ENCODE results near the gene B3GLCT. TPM values are rescaled to one million over a fixed set of nuclear protein-coding genes. Genes with fewer than 3 reads are reported as not detected.
"Not testable (repeated sequence)": the region's sequence is repeated elsewhere in the genome, so short reads cannot be mapped to it uniquely, and the experiment has no call there.

The B3GLCT gene
- total RNA-seq, 1 donor from 2014 or later, result 27.2 TPM

- H3K36me3 Mint-ChIP-seq, result peaks cover 4% of the 10 kb centered on the region
- no peak for TF ChIP-seq CTCF (IDR thresholded peaks at IDR 0.05; ENCODE audit: unreplicated experiment)
- H3K4me1 Mint-ChIP-seq, result peaks cover 38% of the 10 kb centered on the region
- no peak overlapping the region for H3K27ac Mint-ChIP-seq
- no peak for DNase-seq (ENCODE audit: low spot score in 2 of 2, unreplicated experiment in 2 of 2)
- no peak overlapping the region for H3K4me3 Mint-ChIP-seq
- no peaks in the 10 kb centered on the region for H3K27me3 Mint-ChIP-seq (ENCODE audit: low read depth)
- H3K9me3 Mint-ChIP-seq, result peaks cover 9% of the 10 kb centered on the region
These were observed 131.3 kb downstream of the B3GLCT start for GRCh38 chr13:31331068-31331467.

GRCh38 chr13:31334547-31334946, 134.8 kb downstream of the B3GLCT start:
- H3K27me3 Mint-ChIP-seq (ENCODE audit: low read depth), result no peaks in the 10 kb centered on the region
- H3K27ac Mint-ChIP-seq, result no peak overlapping the region
- no peak for DNase-seq (ENCODE audit: low spot score in 2 of 2, unreplicated experiment in 2 of 2)
- peaks cover 8% of the 10 kb centered on the region for H3K36me3 Mint-ChIP-seq
- peaks cover 35% of the 10 kb centered on the region for H3K9me3 Mint-ChIP-seq
- H3K4me1 Mint-ChIP-seq, result peaks cover 11% of the 10 kb centered on the region
- H3K4me3 Mint-ChIP-seq, result no peak overlapping the region
- TF ChIP-seq CTCF (IDR thresholded peaks at IDR 0.05; ENCODE audit: unreplicated experiment), result no peak

GRCh38 chr13:31334994-31335557, 135.3 kb downstream of the B3GLCT start:
- no peak for TF ChIP-seq CTCF (IDR thresholded peaks at IDR 0.05; ENCODE audit: unreplicated experiment)
- Mint-ChIP-seq H3K4me1 (peaks cover 7% of the 10 kb centered on the region), H3K36me3 (peaks cover 7% of the 10 kb centered on the region), H3K9me3 (peaks cover 35% of the 10 kb centered on the region), H3K4me3 (no peak overlapping the region), H3K27ac (no peak overlapping the region), H3K27me3 (ENCODE audit: low read depth) (no peaks in the 10 kb centered on the region)
- no peak for DNase-seq (ENCODE audit: low spot score in 2 of 2, unreplicated experiment in 2 of 2)

GRCh38 chr13:31339616-31340015, 139.8 kb downstream of the B3GLCT start:
- not testable (repeated sequence) for H3K27ac Mint-ChIP-seq; DNase-seq (ENCODE audit: low spot score in 2 of 2, unreplicated experiment in 2 of 2); H3K4me1 Mint-ChIP-seq; H3K4me3 Mint-ChIP-seq; H3K36me3 Mint-ChIP-seq; H3K27me3 Mint-ChIP-seq (ENCODE audit: low read depth)
- H3K9me3 Mint-ChIP-seq, result peaks cover 50% of the 10 kb centered on the region

GRCh38 chr13:31340848-31341247, 141.1 kb downstream of the B3GLCT start:
- peaks cover 43% of the 10 kb centered on the region for H3K9me3 Mint-ChIP-seq
- not testable (repeated sequence) for H3K27ac Mint-ChIP-seq; H3K4me1 Mint-ChIP-seq; H3K4me3 Mint-ChIP-seq; DNase-seq (ENCODE audit: low spot score in 2 of 2, unreplicated experiment in 2 of 2); H3K27me3 Mint-ChIP-seq (ENCODE audit: low read depth); H3K36me3 Mint-ChIP-seq

GRCh38 chr13:31346891-31347290, 147.1 kb downstream of the B3GLCT start:
- Mint-ChIP-seq H3K27ac (no peak overlapping the region), H3K4me3 (no peak overlapping the region), H3K36me3 (no peaks in the 10 kb centered on the region), H3K27me3 (ENCODE audit: low read depth) (no peaks in the 10 kb centered on the region), H3K4me1 (peaks cover 21% of the 10 kb centered on the region), H3K9me3 (peaks cover 10% of the 10 kb centered on the region)
- no peak for DNase-seq (ENCODE audit: low spot score in 2 of 2, unreplicated experiment in 2 of 2)
- no peak for TF ChIP-seq CTCF (IDR thresholded peaks at IDR 0.05; ENCODE audit: unreplicated experiment)

- no peak for TF ChIP-seq CTCF (IDR thresholded peaks at IDR 0.05; ENCODE audit: unreplicated experiment)
- no peaks in the 10 kb centered on the region for H3K27me3 Mint-ChIP-seq (ENCODE audit: low read depth)
- DNase-seq (ENCODE audit: low spot score in 2 of 2, unreplicated experiment in 2 of 2), result no peak
- peaks cover 23% of the 10 kb centered on the region for H3K4me1 Mint-ChIP-seq
- H3K27ac Mint-ChIP-seq, result no peak overlapping the region
- H3K36me3 Mint-ChIP-seq, result no peaks in the 10 kb centered on the region
- H3K4me3 Mint-ChIP-seq, result no peak overlapping the region
- peaks cover 15% of the 10 kb centered on the region for H3K9me3 Mint-ChIP-seq
These were observed 149.4 kb downstream of the B3GLCT start for GRCh38 chr13:31349156-31349555.

All from mesothelial cell of epicardium (in vitro differentiated cells).